ENCODE measurements around the gene FBXL22.

The FBXL22 gene

DNA sequence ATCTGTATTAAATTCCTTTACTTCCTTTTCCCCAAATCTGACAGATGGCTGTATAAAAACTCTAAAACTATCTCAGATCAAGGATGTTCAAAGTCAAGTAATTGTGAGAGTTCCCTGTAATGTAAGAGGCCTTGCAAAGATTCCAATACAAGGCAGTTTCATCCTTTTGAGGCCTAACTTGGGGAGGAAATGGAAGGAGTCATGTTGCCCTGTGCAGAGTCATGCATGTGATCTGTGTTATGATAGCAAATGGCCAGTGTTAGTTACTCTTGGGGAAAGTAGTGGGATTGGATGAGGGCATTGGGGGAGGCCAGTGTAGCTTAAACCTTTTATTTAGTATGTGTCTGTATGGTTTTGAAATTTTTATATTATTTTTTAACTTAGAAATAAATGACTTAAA lies 23.7 kb upstream of the FBXL22 start:
- no peaks in the 10 kb centered on the region for H3K9me3 ChIP-seq (ENCODE audit: insufficient read depth, low read length)
- peaks cover 5% of the 10 kb centered on the region; the same call in 1 of the 2 replicates for H3K36me3 ChIP-seq (ENCODE audit: low read length)
- H3K27me3 ChIP-seq (ENCODE audit: low read length), result no peaks in the 10 kb centered on the region
- H3K9me2 ChIP-seq (replicated peaks; ENCODE audit: insufficient read depth, low read length), result no peaks in the 10 kb centered on the region
- H3F3A ChIP-seq (ENCODE audit: insufficient read depth), result no peaks in the 10 kb centered on the region
- TF ChIP-seq, protein P1, sequence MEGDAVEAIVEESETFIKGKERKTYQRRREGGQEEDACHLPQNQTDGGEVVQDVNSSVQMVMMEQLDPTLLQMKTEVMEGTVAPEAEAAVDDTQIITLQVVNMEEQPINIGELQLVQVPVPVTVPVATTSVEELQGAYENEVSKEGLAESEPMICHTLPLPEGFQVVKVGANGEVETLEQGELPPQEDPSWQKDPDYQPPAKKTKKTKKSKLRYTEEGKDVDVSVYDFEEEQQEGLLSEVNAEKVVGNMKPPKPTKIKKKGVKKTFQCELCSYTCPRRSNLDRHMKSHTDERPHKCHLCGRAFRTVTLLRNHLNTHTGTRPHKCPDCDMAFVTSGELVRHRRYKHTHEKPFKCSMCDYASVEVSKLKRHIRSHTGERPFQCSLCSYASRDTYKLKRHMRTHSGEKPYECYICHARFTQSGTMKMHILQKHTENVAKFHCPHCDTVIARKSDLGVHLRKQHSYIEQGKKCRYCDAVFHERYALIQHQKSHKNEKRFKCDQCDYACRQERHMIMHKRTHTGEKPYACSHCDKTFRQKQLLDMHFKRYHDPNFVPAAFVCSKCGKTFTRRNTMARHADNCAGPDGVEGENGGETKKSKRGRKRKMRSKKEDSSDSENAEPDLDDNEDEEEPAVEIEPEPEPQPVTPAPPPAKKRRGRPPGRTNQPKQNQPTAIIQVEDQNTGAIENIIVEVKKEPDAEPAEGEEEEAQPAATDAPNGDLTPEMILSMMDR (IDR thresholded peaks at IDR 0.05; ENCODE audit: insufficient read depth, low read length, poor library complexity, severe bottlenecking), result no peak
- no peak for TF ChIP-seq EZH2phosphoT487 (conservative IDR thresholded peaks at IDR 0.05; ENCODE audit: low read length)
- no peak overlapping the region for H3K4me2 ChIP-seq (ENCODE audit: low read depth, low read length, poor library complexity, severe bottlenecking)
- H3K79me2 ChIP-seq (ENCODE audit: insufficient read depth, low read length), result no peaks in the 10 kb centered on the region
- H3K9ac ChIP-seq (ENCODE audit: low read length), result no peak overlapping the region
- no peak overlapping the region for H3K27ac ChIP-seq (ENCODE audit: low read depth, low read length)
- no peaks in the 10 kb centered on the region for H4K20me1 ChIP-seq (ENCODE audit: low read depth, low read length)
- H3K4me3 ChIP-seq (ENCODE audit: insufficient read depth, low read length, poor library complexity, severe bottlenecking), result no peak overlapping the region
- H2AFZ ChIP-seq (ENCODE audit: low read depth, low read length, severe bottlenecking), result no peak overlapping the region

DNA sequence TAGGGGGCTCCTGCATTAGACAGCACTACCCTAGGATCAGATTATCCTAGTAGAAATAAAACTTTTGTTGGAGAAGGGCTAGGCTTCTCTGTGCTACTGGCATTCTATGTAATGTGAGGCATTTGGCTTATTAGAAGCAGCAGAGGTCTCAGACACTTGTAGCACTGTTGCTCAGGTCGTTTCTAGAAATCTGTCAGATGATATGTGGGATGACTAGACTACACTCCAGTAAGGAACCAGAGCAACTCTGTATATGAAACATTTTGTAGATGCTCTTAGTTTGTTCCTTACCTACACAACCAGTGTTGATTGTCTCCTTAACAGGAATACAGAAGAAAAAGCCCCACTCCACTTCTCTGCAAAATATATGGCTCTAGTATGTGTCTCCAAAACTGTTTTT lies 21.9 kb upstream of the FBXL22 start:
- Histone ChIP-seq H4K20me1 (ENCODE audit: low read depth, low read length) (no peaks in the 10 kb centered on the region), H3K9me2 (replicated peaks; ENCODE audit: insufficient read depth, low read length) (no peaks in the 10 kb centered on the region), H3K4me3 (ENCODE audit: insufficient read depth, low read length, poor library complexity, severe bottlenecking) (no peak overlapping the region), H3K4me2 (ENCODE audit: low read depth, low read length, poor library complexity, severe bottlenecking) (no peak overlapping the region), H3K27me3 (ENCODE audit: low read length) (no peaks in the 10 kb centered on the region), H3K27ac (ENCODE audit: low read depth, low read length) (no peak overlapping the region), H3K9me3 (ENCODE audit: insufficient read depth, low read length) (no peaks in the 10 kb centered on the region), H3K9ac (ENCODE audit: low read length) (no peak overlapping the region), H2AFZ (ENCODE audit: low read depth, low read length, severe bottlenecking) (no peak overlapping the region), H3K79me2 (ENCODE audit: insufficient read depth, low read length) (no peaks in the 10 kb centered on the region), H3F3A (ENCODE audit: insufficient read depth) (0 out of 2 replicates have a peak, but pooled peaks cover 6% of the 10 kb centered on the region), H3K36me3 (ENCODE audit: low read length) (peaks cover 3% of the 10 kb centered on the region; the same call in 1 of the 2 replicates)
- TF ChIP-seq, protein P1 (IDR thresholded peaks at IDR 0.05; ENCODE audit: insufficient read depth, low read length, poor library complexity, severe bottlenecking), result no peak

DNA sequence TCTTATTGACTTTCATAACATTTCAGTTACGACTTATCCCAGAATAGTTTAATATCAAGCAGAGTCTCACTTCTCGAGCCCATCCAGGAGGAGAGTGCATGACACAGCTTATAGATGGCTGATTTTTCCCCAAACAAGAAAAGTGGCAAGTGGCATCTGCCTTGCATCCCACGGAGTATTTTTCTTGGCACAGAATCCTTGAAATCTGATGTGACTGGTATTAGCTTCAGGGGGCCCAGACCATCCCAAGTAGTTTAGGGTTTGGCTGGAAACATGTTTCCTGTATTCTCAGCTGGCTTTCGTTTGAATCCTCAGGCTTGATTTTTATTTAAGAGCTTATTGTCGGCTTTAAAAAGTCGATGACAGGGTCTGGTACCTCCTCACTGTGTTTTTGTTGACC lies 20.7 kb upstream of the FBXL22 start:
- Histone ChIP-seq H3F3A (ENCODE audit: insufficient read depth) (0 out of 2 replicates have a peak, but pooled peaks cover 6% of the 10 kb centered on the region), H3K4me3 (ENCODE audit: insufficient read depth, low read length, poor library complexity, severe bottlenecking) (no peak overlapping the region), H3K27ac (ENCODE audit: low read depth, low read length) (no peak overlapping the region), H3K4me2 (ENCODE audit: low read depth, low read length, poor library complexity, severe bottlenecking) (no peak overlapping the region), H3K9me2 (replicated peaks; ENCODE audit: insufficient read depth, low read length) (no peaks in the 10 kb centered on the region), H3K9ac (ENCODE audit: low read length) (no peak overlapping the region), H4K20me1 (ENCODE audit: low read depth, low read length) (no peaks in the 10 kb centered on the region), H3K36me3 (ENCODE audit: low read length) (peaks cover 3% of the 10 kb centered on the region; the same call in 1 of the 2 replicates), H3K9me3 (ENCODE audit: insufficient read depth, low read length) (no peaks in the 10 kb centered on the region), H3K79me2 (ENCODE audit: insufficient read depth, low read length) (no peaks in the 10 kb centered on the region), H2AFZ (ENCODE audit: low read depth, low read length, severe bottlenecking) (no peak overlapping the region), H3K27me3 (ENCODE audit: low read length) (no peaks in the 10 kb centered on the region)
- no peak for TF ChIP-seq EZH2phosphoT487 (conservative IDR thresholded peaks at IDR 0.05; ENCODE audit: low read length)
- TF ChIP-seq, protein P1 (IDR thresholded peaks at IDR 0.05; ENCODE audit: insufficient read depth, low read length, poor library complexity, severe bottlenecking), result no peak

Measured in SU-DHL-6 (cell line).